Endodermal cell (in vitro differentiated cells): ENCODE data around the gene LAMA2. TPM values are rescaled to one million over a fixed set of nuclear protein-coding genes. Genes with fewer than 3 reads are reported as not detected.

ENCODE experiments used
- DNase-seq: peaks from one replicate; pipeline ENCODE4 v3.0.0-alpha.2; 2017
- H3K27ac ChIP-seq: 2 replicates; pipeline ENCODE4 v1.5.1; 2013; ENCODE audit warnings: mild to moderate bottlenecking, low read depth, low read length, moderate library complexity
- H3K27me3 ChIP-seq: 2 replicates; pipeline ENCODE4 v1.6.1; 2013; ENCODE audit warnings: mild to moderate bottlenecking, low read length, moderate library complexity; ENCODE audit not compliant: insufficient read depth, control insufficient read depth, poor library complexity, severe bottlenecking
- H3K36me3 ChIP-seq: 2 replicates; pipeline ENCODE4 v1.7.0; 2013; ENCODE audit warnings: mild to moderate bottlenecking, low read length, moderate library complexity; ENCODE audit not compliant: control insufficient read depth, insufficient read depth
- H3K4me1 ChIP-seq: one replicate; pipeline ENCODE4 v1.7.0; 2013; ENCODE audit warnings: low read length; ENCODE audit not compliant: control insufficient read depth, insufficient read depth
- H3K4me3 ChIP-seq: 2 replicates; pipeline ENCODE4 v1.5.1; 2013; ENCODE audit warnings: mild to moderate bottlenecking, low read length, moderate library complexity
- H3K9ac ChIP-seq: 2 replicates; pipeline ENCODE4 v1.6.1; 2013; ENCODE audit warnings: mild to moderate bottlenecking, low read length, moderate library complexity; ENCODE audit not compliant: poor library complexity, severe bottlenecking; ENCODE audit errors: extremely low read depth
- H3K9me3 ChIP-seq: 2 replicates; pipeline ENCODE4 v1.6.1; 2013; ENCODE audit warnings: mild to moderate bottlenecking, low read length, moderate library complexity; ENCODE audit not compliant: control insufficient read depth
- H3K27ac Mint-ChIP-seq: 2 replicates; pipeline ENCODE4 v1.8.0; 2020; ENCODE audit warnings: mixed read lengths
- H3K27me3 Mint-ChIP-seq: 2 replicates; pipeline ENCODE4 v1.8.0; 2021; ENCODE audit warnings: mild to moderate bottlenecking, mixed read lengths; ENCODE audit not compliant: insufficient read depth
- H3K36me3 Mint-ChIP-seq: 2 replicates; pipeline ENCODE4 v1.8.0; 2020; ENCODE audit warnings: low read depth, mixed read lengths
- H3K4me1 Mint-ChIP-seq: 2 replicates; pipeline ENCODE4 v1.8.0; 2020; ENCODE audit warnings: mixed read lengths
- H3K4me3 Mint-ChIP-seq: 2 replicates; pipeline ENCODE4 v1.8.0; 2020; ENCODE audit warnings: mild to moderate bottlenecking, moderate library complexity, mixed read lengths
- H3K9me3 Mint-ChIP-seq: 2 replicates; pipeline ENCODE4 v1.8.0; 2020; ENCODE audit warnings: mild to moderate bottlenecking, mixed read lengths
- CTCF ChIP-seq: fragments of 200-600 bp; sonication (generic); conservative IDR thresholded peaks from 2 replicates; pipeline ENCODE4 v1.5.0; 2021; ENCODE audit warnings: antibody characterized with exemption, mild to moderate bottlenecking
- WGBS, 2 experiments: methylation state at CpG; one replicate each; pipeline versions ENCODE4 v1.1.5 to v1.1.7; 2013; ENCODE audit warnings: missing lambda C conversion rate in 2 of 2, mixed read lengths in 1 of 2; ENCODE audit not compliant: insufficient coverage in 1 of 2, insufficient read length in 1 of 2; 5-methylcytosine and 5-hydroxymethylcytosine counted together
- total RNA-seq, 2 donors: library from RNA; stranded (reverse); fragmentation: NEBNext Ultra II Directional in 1 of 2; extraction: Animal tissue kit (Norgen Biotek cat#: 25700) in 1 of 2; gene quantifications; 2 replicates in 1 of 2; 3 replicates in 1 of 2; pipeline ENCODE4 v1.2.1, GENCODE V29; 2021

The LAMA2 gene
- total RNA-seq, 2 donors from 2014 or later = 2.3 to 4.1 TPM

- no peak for DNase-seq
- no peaks in the 10 kb centered on the region for H3K4me1 Mint-ChIP-seq
- H3K27me3 ChIP-seq = no peaks in the 10 kb centered on the region
- no peak overlapping the region for H3K9ac ChIP-seq
- no peaks in the 10 kb centered on the region for H3K4me1 ChIP-seq
- H3K27ac Mint-ChIP-seq = no peak overlapping the region
- no peak overlapping the region for H3K27ac ChIP-seq
- H3K4me3 ChIP-seq = no peak overlapping the region
- no peaks in the 10 kb centered on the region for H3K36me3 ChIP-seq
- H3K27me3 Mint-ChIP-seq = no peaks in the 10 kb centered on the region
- no peak overlapping the region for H3K4me3 Mint-ChIP-seq
- H3K36me3 Mint-ChIP-seq = no peaks in the 10 kb centered on the region
- 60 to 76% methylated on average over 2 of the region's 2 CpGs for WGBS, 2 experiments
- no peaks in the 10 kb centered on the region for H3K9me3 ChIP-seq
- TF ChIP-seq CTCF = no peak
- H3K9me3 Mint-ChIP-seq = no peaks in the 10 kb centered on the region
These were observed 463.0 kb downstream of the LAMA2 start for GRCh38 chr6:129345890-129346289.

- Histone ChIP-seq H3K9ac (no peak overlapping the region), H3K27me3 (no peaks in the 10 kb centered on the region), H3K27ac (no peak overlapping the region), H3K36me3 (no peaks in the 10 kb centered on the region), H3K4me1 (no peaks in the 10 kb centered on the region), H3K9me3 (no peaks in the 10 kb centered on the region), H3K4me3 (no peak overlapping the region)
- Mint-ChIP-seq H3K27ac (no peak overlapping the region), H3K4me1 (no peaks in the 10 kb centered on the region), H3K4me3 (no peak overlapping the region), H3K27me3 (no peaks in the 10 kb centered on the region), H3K36me3 (no peaks in the 10 kb centered on the region), H3K9me3 (no peaks in the 10 kb centered on the region)
- DNase-seq = no peak
- WGBS, 2 experiments = 91 to 96% methylated on average over 2 of the region's 2 CpGs
- TF ChIP-seq CTCF = no peak
These were observed 464.0 kb downstream of the LAMA2 start for GRCh38 chr6:129346964-129347363.

- Mint-ChIP-seq H3K4me1 (no peaks in the 10 kb centered on the region), H3K27me3 (no peaks in the 10 kb centered on the region)
- 86 to 87% methylated on average over 2 of the region's 2 CpGs for WGBS, 2 experiments
These were observed 467.3 kb downstream of the LAMA2 start for GRCh38 chr6:129350278-129350677.

More at GRCh38 chr6:129350278-129350677, 467.3 kb downstream of the LAMA2 start:
- Histone ChIP-seq H3K9ac (no peak overlapping the region), H3K36me3 (no peaks in the 10 kb centered on the region), H3K27me3 (no peaks in the 10 kb centered on the region), H3K27ac (no peak overlapping the region), H3K9me3 (no peaks in the 10 kb centered on the region), H3K4me3 (no peak overlapping the region), H3K4me1 (no peaks in the 10 kb centered on the region)
- Mint-ChIP-seq H3K27ac (no peak overlapping the region), H3K9me3 (no peaks in the 10 kb centered on the region), H3K4me3 (no peak overlapping the region), H3K36me3 (no peaks in the 10 kb centered on the region)
- no peak for TF ChIP-seq CTCF
- DNase-seq = no peak
